Stimulated activated CD4-positive, alpha-beta T cell treated with anti-CD3 and anti-CD28 coated beads, Interleukin-15, amount 100 ng/mL, for 24 hours (primary cell): ENCODE results near the gene SGPL1.

Experiments used
- DNase-seq: peaks from one replicate; pipeline ENCODE4 v3.0.0-alpha.2; 2020

Gene SGPL1

DNA sequence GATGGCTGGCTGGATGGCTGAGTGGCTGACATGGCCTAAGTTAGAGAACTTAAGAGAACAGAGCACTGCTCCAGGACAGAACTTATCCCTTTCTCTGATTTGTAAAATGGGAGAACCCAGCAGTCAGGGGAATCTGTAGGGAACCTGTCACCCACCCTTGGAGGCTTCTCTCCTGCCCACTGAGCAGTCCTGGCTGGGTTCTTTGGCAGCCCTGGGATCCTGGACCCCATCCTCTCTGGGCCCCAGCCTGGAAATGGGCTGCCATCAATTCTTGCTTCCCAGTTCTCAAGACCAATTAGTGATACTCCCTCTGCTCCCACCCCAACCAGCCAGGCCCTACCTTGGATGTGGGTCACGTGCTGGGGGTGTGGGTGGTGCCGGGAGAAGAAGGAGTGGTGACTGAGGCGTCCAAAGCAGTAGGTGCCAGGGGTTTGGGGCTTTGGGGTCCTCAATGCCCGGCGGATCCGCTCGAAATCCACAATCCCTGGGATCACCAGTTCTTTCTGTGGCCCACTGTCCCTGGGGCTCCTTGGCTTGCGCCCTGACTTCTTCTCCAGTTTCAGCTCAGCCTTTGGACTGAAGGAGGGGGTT, 34.2 kb upstream of the SGPL1 start:
- no peak for DNase-seq

DNA sequence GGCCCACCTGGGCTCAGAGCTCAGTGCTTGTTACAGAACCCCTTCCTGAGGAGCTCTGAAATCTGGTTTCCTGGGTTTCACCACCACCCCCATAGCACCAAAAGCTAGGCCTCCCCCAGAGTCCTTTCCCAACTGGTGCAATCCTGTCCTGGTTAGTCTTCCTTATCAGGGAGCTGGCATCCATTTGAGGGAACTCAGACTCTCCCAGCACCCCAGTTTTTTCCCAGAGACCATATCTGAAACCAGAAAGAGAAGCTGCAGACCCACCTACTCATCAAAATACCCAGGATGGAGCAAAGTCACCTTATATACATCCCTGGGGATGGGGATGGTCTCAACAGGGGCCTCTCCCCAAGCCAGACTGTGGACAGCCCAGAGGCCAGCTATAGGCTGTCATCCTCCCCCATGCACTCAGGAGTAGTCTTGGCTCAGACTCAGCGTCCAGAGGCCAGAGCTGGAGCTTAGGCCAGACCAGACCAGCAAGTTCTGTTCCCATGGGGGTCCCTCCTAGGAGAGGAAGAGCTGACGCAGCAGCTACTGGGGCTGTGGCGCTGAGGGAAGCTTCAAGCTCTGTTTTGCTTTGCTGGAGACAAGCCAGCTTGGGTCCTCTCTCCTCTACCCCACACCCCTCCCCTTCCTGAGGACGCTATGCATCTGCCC, 33.5 kb upstream of the SGPL1 start:
- no peak for DNase-seq

DNA sequence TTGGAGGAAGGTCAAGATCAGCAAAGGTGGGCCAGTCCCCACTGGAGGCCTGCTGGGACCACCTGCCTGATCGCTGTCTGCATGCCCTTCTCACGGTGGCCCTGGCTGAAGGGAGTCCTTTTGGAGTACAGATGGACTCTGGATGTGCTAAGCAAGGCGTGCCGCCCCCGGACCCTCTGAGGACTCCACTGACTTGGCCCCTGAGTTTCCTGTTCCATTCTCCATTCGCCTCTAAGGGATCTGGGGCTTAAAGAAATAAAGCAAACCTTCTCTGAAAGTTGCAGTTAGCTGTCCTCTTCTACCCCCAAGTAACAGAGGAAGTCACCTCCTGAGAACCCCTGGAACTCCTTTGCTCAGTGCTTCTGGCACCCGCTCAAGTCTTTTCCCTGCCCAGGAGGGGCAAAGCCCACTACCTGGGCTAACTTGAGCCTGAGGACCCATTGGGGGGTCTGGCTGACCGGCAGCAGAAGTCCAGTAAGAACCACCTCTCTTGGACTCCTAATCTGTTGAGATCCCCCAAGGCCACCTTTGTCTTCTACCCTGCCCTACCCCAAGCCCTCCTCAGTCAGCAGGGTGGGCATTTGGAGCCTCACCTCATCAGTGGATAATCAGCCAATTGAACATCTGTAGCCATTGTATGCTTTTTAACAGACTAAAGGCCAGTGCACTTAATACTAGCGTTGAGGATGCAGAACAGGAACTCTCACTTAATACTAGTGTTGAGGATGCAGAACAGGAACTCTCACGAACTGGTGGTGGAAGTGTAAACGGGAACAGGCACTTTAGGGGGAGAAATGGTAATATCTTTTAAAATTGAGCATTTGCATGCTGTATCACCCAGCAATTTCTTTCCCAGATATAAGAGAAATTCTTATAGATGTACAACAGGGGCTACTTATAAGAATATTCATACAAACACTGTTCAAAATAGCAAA, 32.7 kb upstream of the SGPL1 start:
- no peak for DNase-seq

DNA sequence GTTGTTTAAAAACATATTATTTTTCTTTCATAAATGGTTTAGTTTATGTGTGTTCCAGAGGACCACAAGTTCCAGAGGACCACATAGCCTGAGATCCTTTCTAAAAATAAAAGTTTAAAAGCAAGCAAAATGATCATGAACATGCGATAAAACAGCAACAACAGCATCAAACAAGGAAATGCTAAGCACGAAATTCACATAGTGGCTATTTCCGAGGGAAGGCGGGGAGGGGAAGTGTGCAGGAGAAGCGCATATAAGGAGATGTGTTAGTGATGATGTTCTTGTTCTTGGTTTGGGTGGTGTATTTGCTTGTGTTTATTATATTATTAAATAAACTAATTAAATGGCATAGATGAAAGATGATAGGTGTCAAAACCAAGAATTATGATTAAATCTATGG, 31.7 kb upstream of the SGPL1 start:
- DNase-seq, result no peak

DNA sequence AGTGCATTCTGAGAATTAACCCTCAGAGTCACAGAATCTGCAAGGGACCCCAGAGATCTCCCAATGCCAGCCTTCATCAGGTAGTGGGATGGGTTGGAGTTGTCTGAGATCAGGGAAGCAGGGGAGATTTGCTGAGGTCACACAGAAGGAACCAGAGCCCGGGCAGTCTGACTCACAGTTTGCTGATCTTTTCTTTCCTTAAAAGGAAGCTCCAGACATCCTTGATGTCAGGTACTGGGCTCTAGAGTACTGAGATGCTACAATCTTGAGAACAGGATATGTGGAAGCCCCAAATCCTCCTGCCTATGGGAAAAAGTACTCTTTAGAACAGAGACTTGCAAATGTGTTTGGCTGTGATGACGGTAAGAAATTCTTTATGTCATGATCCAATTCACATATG, 31.3 kb upstream of the SGPL1 start:
- no peak for DNase-seq

DNA sequence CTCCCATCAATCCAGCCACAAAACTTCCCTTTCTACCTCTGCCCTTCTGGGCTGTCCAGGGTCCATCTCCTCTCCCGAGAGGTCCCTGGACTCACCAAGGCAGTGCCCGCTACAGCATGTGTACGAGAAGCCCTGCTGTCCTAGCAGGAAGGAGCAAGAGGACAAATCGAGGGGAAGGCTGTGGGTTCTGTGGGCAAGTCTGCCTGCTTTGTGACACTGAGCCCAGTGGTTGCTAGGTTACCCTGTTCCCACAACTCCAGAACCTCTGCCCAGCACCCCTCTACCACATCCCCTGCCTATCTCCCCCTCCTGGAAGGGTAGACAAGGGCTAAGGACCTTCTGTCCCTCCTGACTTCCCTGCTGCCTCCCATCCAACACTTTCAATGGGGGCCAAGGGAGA, 30.6 kb upstream of the SGPL1 start, which contains the start of gene TBATA:
TSS of gene TBATA (minus strand) at position 188 of the 400 bp plus-strand sequence. CDS start 1,998 bp downstream, outside the sequence.
- no peak for DNase-seq

DNA sequence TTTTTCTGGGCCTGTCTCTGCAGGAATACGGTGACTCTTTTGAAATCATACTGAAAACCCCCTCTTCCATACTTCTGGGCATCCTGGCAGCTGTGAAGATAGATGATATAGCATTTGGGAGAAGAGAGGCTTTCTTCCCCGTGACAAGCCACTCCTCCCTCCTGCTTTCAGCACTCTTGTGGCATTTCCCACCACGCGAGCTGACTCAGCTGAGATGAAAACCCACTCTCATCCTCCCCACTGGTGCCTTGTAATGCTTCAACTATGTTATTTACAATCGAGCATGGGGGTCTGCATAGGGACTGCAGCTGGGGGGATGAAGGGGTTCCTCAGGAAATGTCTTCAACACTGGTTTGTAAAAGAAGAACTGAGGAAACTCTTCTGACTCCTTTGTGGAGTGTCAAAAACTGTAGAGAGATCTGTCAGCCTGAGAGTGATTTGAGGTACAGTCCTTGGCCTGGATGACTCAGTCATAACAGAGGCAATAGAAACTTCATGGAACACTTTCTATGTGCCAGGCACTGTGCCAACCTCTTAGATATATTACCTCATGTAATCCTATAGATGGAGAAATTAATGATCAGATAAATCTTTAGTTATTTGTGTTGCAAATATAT, 28.8 kb upstream of the SGPL1 start:
- peak; percentile 25 for DNase-seq

DNA sequence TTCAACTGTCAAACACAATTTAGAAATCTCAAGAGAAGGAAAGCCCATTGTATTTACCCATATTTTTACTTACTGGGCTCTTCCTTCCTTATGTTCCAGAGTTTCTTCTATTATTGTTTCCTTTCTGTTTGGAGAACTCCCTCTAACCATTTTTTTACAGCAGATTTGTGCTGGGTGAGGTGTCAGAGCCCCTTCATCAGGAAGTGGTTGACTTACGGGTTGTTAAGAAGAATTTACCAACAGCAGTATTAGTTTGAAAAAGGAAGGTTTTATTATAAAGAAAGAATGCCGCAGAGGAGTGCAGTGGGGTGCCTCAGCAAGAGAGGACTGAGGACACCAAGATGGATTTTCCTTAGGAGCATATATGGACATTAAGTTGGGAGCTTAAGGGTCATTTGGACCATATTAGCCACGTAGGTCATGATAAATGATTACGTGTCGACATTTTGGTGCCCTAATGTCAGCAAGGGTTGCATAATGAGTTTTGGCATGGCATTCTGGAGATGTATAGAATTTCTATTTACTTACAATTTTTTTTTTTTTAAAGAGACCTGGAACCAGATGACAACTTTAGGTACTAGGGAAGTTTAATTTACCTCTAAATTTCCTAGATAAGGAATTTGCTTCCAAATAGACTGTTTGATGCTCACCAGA, 24.2 kb upstream of the SGPL1 start:
- no peak for DNase-seq

DNA sequence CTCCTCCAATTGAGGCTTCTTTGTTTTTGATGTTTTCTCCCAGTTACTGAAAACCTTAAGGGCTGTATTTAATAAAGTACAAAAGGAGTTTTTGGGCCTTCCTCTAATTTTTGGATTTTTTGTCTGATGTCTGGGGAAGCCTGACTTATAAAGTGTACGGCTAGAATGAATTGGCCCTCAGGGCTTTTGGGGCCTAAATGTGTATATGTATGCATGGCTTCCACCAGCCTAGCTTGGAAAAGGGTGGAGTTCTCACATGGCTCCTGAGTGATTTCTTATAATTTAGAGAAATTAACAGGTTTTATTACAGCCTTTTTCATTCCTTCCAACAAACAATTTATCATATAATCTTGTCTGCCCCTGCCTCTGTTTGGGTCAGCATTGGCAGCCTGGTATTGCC, 20.1 kb upstream of the SGPL1 start:
- DNase-seq, result no peak

DNA sequence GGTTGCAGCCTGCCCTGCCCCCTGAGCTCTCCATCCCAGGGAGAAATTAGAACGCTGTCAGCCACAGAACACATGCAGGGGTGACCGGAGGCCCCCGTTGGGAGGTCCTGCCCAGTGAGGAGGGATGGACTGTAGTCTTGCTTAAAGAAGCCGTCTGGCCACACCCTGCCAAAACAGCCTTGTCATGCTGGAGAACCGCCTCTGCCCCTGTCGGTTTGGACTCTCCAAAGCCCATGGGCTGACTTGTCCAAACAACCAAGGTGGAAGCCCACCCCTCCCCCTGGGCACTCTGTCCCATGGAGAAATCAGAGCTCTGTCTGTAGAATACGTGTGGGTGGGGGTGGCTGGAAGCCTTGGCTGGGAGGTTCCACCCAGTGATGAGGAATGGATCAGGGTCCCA, 17.9 kb upstream of the SGPL1 start:
- no peak for DNase-seq

DNA sequence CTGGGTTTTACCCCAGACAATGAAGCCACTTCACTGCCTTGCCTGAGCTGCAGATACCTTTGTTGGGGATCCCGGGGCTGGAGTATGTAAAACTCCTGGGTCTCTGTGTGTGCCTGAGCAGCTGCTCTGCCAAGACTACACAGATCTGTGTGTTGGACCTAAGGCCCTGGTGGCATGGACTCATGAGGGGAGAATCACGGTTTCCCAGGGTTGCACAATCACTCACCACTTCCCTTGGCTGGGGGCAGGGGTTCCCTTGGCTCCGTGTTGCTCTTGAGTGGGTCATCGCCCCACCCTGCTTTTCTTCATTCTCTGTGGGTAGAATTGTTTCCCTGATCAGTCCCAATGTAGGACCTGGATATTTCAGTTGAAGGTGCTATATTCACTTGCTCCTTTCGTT, 16.6 kb upstream of the SGPL1 start:
- no peak for DNase-seq

DNA sequence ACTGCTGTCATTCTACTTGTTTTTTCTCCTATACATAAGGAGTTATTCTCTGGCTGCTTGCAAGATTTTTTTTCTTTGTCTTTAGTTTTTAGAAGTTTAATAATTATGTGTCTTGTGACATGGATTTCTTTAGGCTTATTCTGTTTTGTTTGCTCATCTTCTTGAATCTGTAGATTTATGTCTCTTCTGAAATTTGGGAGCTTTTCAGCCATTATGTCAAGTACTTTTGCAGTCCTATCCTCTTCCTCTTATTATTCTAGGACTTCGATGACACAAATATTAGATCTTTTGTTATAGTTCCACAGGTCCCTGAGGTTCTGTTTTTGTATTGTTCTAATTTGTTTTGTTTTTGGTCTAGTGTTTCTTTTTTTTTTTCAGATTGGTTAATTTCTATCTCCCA, 13.9 kb upstream of the SGPL1 start:
- DNase-seq, result no peak

DNA sequence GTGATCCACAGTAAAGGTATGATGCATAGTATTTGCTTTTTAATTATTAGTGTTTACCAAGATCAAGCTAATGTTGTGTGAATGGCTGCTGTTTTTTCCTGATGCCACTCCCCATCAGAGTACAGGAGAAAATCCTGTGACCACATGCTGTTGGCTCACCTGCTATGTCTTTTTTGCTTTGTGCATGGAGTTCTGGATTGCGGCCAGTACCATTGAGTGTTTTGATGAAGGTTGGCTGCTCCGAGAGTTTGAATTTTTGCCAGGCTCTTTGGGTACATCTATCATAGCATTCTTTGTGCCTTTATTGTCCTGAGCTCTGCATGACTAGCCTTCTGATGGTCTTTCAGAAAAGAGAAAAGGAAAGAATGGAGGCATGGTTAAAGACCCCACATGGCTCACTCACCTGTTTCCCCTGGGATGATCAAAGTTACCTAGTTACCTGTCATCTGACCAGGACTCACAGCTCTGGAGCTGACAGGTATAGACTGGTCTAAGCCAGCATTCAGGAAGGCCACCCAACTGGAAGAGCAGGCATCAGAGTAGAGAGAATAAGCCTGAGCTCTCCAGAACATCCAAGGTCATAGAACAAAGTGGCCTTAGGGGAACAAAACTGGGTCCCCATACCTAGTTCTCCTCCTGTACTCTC, 11.8 kb upstream of the SGPL1 start:
- no peak for DNase-seq

DNA sequence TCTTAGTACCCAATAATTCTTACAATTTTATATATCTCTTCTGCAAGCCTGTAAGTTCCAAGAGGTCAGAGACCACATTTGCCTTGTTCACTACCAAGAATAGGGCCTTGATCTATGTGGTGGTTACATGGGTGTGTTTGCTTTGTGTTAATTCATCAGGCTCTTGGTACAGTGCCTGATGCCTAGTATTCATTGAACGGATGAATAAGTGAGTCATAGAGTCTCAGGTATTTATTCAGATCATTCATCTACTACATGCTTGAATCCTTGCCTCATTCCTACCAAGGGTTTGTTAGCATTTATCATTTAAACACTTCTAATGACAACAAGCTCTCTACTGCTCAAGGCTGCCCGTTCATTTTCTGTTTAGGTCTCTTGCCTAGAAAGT, 11.3 kb upstream of the SGPL1 start:
- DNase-seq, result no peak

DNA sequence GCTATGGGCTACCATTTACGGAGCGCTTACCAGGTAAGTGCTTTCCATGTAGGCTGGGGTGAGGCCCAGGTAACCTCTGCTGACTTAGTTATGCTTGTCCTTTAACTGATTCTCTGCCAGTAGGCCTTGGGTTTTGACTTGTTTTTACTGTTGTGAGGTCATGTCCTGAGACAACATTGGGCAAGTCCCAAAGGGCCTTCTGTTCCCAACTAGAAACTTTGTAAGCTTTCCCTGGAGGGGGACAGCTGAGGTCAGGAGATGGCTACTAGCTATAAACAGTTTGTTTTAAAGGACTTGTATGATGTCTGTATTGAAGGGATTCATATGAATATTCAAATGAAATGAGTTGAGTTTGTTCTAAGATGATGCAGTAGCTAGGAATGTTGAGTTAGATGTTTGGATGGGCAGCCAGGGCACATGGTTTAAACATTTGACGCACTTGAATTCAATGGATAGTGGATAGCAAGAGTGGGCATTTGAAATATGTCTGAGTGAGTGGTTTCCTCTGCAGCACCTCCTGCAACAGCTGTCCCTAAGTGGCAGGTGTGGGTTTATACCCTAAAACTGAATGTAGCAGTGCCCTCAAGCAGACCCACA, 10.0 kb upstream of the SGPL1 start:
- no peak for DNase-seq

DNA sequence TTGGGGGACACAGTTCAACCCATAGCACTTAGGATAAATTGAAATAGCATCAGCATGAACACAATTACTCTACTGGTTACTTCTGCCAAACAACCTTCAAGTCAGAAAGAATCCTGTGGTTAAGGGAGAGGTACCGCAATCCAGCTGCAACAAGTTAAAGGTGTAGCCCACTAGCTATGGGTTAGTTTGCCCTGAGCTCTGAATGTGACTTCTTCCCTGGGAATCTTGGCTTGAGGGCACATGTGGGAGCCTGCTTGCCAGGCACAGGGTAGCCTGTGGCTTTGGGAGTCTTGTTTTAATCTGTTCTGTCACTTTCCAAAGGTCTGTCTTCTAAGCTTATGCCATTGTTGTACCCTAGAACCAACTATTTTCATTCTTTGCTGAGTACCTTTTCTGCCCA, 8.9 kb upstream of the SGPL1 start:
- DNase-seq, result no peak

DNA sequence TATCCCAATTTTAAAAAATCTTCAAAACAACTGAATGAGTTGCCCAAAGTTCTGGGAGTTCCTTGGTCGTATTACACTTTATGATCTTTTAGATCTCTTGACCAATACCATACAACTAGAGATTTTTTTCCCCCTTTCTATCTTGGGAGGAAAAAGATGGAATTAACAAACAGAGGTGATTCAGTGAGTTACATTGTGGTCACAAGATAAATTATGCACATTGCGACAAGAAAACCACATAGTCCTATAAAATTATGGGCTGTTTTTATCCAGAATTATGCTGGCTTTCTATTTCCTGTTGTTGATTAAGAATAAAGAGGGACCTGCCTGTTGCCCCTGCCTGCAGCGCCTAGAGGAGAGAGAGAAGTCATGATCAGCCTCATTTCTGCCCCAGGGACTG, 8.2 kb upstream of the SGPL1 start:
- no peak for DNase-seq

DNA sequence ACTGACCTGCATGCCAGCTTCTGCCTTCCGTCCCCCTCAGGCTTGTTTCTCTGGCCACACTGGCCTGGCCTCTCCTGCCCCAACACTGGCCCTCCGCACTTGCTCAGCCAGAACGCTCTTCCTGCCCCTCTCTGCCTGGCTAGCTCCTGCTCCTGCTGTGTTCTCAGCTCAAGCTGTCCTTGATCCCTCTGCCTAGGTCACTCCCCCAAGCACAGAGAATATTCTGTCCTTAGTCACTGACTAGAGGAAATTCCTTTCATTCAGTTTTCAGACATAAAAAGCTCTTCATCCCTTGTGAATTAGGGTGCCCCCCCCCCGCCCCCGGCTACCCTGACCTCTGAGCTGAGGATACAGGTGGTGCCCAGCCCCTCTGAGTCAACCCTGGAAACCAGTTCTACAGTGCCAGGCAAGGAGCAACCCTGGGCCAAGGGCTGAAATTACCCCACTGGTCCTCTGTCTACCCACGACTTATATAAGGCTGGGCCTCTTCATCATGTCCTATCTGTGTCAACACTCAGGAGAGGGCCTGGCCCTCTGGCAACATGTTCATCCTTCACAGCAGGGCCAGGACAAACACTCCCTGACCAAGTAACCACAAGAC, 6.6 kb upstream of the SGPL1 start:
- no peak for DNase-seq

DNA sequence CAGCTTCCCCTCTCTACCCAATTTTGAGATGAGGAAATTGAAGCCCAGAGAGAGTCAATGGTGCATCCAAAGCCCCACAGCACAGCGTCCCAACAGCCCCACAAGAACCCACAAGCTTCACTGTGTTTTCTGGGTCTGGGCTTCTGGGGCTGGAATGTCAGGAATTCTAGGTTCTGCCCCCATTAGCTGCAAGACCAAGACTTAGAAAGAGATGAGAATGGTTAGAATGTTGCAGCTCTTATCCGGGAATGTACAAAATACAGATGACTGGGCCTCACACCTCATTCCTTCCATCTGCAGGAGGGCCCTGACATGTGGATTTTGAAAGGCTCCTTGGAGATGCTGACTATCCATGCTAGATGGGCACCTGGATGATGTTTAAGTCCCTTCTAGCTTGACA, 6.0 kb upstream of the SGPL1 start:
- no peak for DNase-seq

DNA sequence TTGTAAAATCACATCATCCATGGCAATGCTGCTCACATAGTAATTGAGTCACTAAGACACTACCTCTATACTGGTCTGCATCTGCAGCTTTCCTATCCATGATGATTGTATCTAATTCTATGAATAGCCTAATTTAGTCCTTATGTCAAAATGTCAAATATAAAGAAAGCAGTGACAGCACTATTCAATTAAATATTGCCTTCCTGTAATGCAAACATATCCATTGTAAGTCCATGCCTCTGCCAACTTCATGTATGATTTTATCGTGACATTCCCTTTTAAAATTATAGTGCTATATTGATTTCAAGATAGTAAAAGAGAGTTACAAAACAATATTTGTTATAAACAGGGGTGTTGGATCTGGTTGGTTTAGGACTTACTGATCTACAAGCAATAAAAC, 4.8 kb upstream of the SGPL1 start:
- DNase-seq, result no peak

DNA sequence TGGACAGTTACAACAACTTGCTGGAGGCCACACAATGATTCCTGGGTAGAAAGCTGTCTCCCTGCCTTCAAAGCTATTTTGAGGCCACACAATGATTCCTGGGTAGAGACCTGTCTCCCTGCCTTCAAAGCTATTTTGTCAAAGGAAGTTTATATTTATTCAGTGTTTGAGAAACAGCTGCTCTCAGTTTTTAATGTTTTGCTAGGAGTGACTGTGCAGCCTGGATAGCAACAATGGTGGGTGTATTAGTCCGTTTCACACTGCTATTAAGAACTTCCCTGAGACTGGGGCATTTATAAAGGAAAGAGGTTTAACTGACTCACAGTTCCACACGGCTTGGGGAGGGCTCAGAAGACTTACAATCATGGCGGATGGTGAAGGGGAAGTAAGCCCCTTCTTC, 3.9 kb upstream of the SGPL1 start:
- no peak for DNase-seq

DNA sequence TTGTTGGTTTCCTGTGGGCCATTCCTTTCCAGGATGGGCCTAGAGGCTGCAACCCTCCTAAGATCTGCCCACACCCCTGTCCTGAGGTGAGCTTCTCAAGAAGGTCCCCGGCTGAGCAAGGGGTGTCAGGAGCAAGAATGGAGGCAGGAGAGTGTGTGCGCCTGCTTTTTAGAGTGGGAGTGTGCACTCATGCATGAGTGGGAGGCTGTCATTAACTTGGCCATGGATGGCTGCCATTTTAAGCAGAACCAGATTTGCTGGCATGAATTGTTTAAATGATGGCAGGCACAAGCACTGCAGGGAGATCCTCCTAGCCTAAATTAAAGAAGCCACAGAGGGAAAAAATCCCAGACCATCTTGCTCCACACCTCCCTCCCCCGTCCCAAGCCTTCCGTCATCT, 2.9 kb upstream of the SGPL1 start:
- DNase-seq, result no peak
